ENCODE data around the gene HSPA4L. TPM values are rescaled to one million over a fixed set of nuclear protein-coding genes. Genes with fewer than 3 reads are reported as not detected.

Gene HSPA4L
- total RNA-seq, 2 donors from 2014 or later = 2.4 to 3.1 TPM

DNA sequence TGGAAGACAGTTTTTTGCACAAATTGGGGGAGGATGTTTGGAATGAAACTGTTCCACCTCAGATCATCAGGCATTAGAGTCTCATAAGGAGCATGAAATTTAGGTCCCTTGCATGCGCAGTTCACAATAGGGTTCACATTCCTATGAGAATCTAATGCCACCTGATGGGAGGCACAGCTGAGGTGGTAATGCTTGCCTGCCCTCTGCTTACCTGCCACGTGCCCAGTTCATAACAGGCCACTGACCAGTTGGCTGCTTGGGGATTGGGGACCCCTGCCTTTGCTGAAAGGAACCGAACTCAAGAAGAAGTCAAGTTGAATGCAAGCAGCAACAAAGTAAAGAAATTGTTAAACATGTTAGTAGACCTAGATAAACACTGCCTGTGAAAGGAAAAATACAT lies 4.6 kb upstream of the HSPA4L start:
- ATAC-seq (replicated peaks) = no peak
- Mint-ChIP-seq H3K27me3 (peaks cover 58% of the 10 kb centered on the region), H3K9me3 (no peaks in the 10 kb centered on the region), H3K27ac (no peak overlapping the region), H3K4me1 (peaks cover 8% of the 10 kb centered on the region), H3K4me3 (no peak overlapping the region), H3K36me3 (ENCODE audit: low read depth) (peaks cover 3% of the 10 kb centered on the region)

DNA sequence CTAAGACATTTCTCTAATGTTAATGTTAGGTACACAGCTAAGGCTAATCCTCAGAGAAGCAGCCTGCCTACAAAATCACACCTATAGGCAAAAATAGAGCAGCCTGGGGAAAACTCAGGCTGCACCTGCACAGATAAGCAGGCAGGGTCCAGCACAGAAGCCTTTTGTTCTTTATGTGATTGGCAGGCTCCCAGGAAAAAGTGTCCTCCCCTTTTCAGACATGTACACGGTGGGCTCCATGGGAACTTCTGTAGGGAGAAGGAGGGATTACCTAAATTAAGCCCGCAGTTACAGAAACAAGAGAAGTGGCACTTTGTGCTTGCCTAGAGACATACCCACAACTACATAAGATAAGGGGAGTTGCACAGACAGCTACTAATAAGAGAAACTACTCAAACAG lies 4.0 kb upstream of the HSPA4L start:
- Mint-ChIP-seq H3K36me3 (ENCODE audit: low read depth) (peaks cover 9% of the 10 kb centered on the region), H3K4me1 (peaks cover 14% of the 10 kb centered on the region), H3K27ac (no peak overlapping the region), H3K27me3 (peaks cover 61% of the 10 kb centered on the region), H3K9me3 (no peaks in the 10 kb centered on the region), H3K4me3 (no peak overlapping the region)
- ATAC-seq (replicated peaks) = no peak

DNA sequence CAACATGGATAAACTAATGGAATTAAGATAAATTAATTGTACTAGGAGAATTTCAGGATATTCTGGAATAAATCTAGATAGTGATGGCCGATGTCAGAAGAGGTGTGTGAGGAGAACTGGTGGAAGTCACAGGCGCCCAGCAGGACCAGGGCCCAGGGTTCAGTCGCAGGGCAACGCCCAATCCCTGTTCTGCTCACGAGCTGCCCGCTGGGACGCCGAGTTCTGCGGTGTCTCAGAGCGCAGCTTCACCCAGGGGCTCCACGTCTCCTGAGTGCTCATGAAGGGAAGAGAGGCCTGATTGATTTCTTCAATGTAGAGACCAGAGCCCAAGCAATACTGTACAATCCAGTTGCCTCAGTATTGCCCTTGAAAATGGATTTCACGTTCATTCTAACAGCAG lies 1.5 kb upstream of the HSPA4L start:
- H3K27me3 Mint-ChIP-seq = peaks cover 61% of the 10 kb centered on the region
- H3K4me1 Mint-ChIP-seq = peaks cover 15% of the 10 kb centered on the region
- H3K27ac Mint-ChIP-seq = no peak overlapping the region
- no peak for ATAC-seq (replicated peaks)
- H3K36me3 Mint-ChIP-seq (ENCODE audit: low read depth) = peaks cover 9% of the 10 kb centered on the region
- H3K4me3 Mint-ChIP-seq = peak overlapping the region; percentile 69
- H3K9me3 Mint-ChIP-seq = no peaks in the 10 kb centered on the region

DNA sequence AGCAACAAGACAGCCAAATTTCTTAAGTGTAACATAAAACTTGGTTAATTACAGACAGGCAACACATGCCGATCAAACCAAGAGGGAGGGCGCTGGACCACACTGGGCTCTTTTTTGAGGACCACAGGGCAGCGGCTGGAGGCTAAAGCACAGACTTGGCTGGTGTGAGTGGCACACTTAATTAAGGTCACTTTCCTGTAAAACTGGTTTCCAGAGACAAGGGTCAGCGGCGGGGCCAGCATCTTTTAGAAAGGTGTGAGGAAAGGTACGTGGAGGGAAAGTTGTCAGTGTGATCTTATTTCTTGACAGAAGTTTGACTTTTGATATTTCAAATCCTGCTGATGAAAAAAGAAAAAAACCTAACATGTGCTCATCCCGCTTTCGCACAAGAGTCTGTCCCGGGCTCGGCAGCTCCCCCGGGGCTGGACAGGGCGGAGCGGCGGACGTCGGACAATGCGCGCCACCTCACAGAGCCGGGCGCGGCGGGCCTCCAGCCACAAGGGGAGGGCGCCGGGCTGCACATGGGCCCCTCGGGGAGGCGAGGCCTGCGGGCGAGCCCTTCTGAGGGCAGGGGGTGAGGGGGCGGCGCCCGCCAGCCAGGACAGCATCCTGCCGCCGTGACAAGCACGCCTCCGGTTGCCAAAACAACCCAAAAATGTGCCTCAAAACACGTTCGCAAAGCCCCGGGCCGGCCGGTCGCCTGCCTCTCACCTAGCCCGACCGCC lies 660 bp upstream of the HSPA4L start:
- Mint-ChIP-seq H3K4me3 (peak overlapping the region; percentile 69), H3K36me3 (ENCODE audit: low read depth) (peaks cover 9% of the 10 kb centered on the region), H3K4me1 (peaks cover 15% of the 10 kb centered on the region), H3K27ac (no peak overlapping the region), H3K27me3 (peaks cover 58% of the 10 kb centered on the region), H3K9me3 (no peaks in the 10 kb centered on the region)
- ATAC-seq (replicated peaks) = peak; percentile 53

DNA sequence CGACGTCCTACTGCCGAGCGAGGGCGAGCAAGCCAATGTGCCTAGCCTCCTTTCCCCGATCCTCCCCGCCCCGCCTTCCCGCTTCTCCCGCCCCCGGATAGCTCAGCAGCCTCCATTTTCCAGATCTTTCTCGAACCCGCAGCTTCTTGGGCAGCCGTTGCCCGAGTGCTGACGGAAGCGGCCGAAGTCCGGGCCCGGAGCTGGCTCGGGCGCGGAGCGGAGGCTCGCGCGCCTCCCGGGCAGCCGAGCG lies 172 bp upstream of the HSPA4L start:
- H3K4me3 Mint-ChIP-seq = peak overlapping the region; percentile 96
- H3K27me3 Mint-ChIP-seq = peaks cover 54% of the 10 kb centered on the region
- H3K4me1 Mint-ChIP-seq = peaks cover 15% of the 10 kb centered on the region
- peaks cover 9% of the 10 kb centered on the region for H3K36me3 Mint-ChIP-seq (ENCODE audit: low read depth)
- H3K27ac Mint-ChIP-seq = no peak overlapping the region
- H3K9me3 Mint-ChIP-seq = no peaks in the 10 kb centered on the region
- ATAC-seq (replicated peaks) = peak; percentile 80

DNA sequence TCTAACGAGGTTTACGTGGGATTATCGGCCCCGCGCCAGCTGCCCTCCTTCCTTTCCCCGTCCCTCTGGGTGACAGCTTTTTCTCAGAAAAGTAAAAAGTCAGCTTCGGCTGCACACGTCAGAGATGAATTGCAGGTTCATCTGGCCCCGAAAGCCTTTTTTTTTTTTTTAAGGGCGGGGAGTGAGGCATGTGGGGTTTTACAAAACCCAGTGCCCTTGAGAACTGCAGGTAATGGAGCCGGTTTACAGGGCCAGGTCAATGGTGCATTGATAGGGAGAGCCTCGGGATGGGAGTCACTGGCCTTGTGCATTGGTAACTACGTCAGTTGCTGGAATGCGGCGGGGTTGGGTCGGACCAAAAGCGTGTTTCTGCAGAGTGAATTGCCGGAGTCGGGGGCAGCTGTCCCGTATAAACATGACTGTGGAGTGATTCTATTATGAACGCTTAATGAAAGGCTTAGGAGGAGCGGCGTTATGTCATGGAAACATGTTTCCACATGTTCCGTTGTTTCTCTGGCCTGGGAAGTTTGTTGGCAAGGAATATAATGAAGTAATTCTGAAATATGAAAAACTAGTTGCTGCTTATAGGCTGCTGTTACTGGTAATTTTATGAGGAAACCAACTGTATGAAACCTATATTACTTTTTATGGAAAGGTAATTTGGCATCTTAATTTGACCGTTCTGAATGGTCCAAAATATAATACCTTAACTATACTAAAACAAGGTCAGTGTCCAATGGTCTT lies 1.1 kb downstream of the HSPA4L start:
- Mint-ChIP-seq H3K4me3 (peak overlapping the region; percentile 96), H3K36me3 (ENCODE audit: low read depth) (peaks cover 9% of the 10 kb centered on the region), H3K9me3 (no peaks in the 10 kb centered on the region), H3K4me1 (peaks cover 15% of the 10 kb centered on the region), H3K27me3 (peaks cover 46% of the 10 kb centered on the region), H3K27ac (peak overlapping the region; percentile 93)
- peak; percentile 55 for ATAC-seq (replicated peaks)

DNA sequence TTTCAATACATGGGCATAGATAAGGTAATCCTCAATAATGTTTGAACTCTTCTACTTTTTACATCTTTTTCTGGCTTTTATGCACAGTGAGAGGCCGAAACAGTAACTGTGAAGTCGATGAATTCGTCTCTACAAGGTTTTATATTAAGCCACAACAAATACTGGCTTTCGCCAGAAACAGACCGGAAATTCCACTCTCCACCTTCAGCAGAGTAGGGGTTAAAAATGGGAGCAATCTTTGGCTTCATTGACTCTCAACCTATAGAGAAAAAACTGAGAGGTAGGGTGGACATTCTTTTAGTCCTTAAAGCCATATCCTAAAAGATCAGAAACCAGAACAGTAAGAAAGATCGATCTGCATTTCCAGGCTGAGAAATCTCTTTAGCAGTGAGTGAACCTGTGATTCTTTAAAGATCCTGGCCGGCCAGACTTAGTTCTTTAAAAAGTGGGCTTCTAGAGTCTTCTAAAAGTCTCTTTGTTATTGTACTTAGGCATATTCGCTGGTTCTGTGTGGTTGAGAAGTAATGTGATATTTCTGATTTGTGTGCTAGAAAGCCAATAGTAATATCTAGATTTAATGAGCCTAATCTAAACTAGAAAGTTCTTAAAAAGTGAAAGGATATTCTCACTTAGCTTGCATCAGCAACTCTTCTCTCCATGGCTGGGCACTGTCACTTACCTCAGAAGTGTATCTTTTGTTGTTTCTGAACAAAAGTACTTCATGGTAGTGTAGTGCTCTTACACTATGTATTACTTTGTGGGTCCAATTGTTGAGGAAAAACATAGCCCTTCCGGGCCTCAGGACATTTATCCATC lies 2.0 kb downstream of the HSPA4L start:
- Mint-ChIP-seq H3K4me3 (peak overlapping the region; percentile 96), H3K36me3 (ENCODE audit: low read depth) (peaks cover 9% of the 10 kb centered on the region), H3K27me3 (peaks cover 48% of the 10 kb centered on the region), H3K27ac (no peak overlapping the region), H3K9me3 (no peaks in the 10 kb centered on the region), H3K4me1 (peaks cover 15% of the 10 kb centered on the region)
- ATAC-seq (replicated peaks) = no peak

DNA sequence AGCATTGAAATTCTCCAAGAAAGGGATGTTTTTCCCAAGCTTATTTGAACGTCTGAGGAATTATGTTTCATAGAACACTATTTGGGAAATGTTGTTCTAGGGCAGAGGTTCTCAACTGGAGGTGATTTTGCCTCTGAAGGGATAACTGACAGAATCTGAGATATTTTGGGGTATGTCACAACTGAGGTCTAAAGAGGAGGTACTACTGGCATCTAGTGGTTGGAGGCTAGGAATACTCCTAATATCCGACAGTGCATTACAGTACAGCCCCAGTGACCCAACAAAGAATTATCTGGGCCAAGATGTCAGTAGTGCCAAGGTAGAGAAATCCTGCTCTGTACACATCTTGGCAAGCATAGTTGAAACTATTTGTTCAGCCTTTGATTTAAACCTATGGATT lies 6.4 kb downstream of the HSPA4L start:
- Mint-ChIP-seq H3K36me3 (ENCODE audit: low read depth) (no peaks in the 10 kb centered on the region), H3K9me3 (no peaks in the 10 kb centered on the region), H3K4me3 (no peak overlapping the region), H3K4me1 (no peaks in the 10 kb centered on the region), H3K27ac (no peak overlapping the region), H3K27me3 (peaks cover 37% of the 10 kb centered on the region)
- ATAC-seq (replicated peaks) = no peak

DNA sequence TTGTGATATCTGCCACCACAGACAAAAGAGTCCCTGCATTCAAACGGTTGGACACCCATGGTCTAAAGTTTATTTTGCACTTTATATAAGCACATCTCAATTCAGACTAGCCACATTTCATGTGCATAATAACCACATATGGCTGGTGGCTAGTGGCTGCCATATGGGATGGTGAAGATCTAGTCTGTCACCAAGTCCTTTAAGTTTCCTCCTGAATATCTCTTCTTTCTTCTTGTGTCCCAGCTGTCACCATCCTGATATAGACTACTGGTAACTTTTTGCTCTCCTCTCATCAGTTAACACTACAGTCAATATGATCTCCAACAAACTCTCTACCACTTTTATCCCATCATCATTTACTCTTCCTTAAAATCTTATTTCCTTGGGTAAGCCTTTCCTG lies 9.3 kb downstream of the HSPA4L start:
- Mint-ChIP-seq H3K9me3 (no peaks in the 10 kb centered on the region), H3K27me3 (peaks cover 41% of the 10 kb centered on the region), H3K36me3 (ENCODE audit: low read depth) (no peaks in the 10 kb centered on the region), H3K4me3 (no peak overlapping the region), H3K27ac (no peak overlapping the region), H3K4me1 (no peaks in the 10 kb centered on the region)
- no peak for ATAC-seq (replicated peaks)

DNA sequence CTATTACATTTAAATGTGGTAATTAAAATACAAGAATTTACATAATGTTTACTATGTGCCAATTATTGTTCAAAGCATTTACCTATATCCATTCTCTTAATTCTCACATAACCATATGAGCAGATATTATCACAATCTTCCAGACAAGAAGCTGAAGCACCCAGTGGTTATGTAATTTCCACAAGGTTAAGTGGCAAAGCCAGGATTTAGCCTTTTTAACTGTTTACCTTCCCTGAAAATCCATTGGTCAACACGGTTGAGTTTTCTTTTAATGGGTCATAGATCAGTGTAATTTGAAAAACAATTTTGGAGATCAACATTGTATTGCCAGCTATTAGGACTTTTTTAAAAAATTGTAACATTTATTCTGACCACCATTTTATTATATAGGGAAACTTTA lies 11.4 kb downstream of the HSPA4L start:
- H3K4me1 Mint-ChIP-seq = no peaks in the 10 kb centered on the region
- H3K27ac Mint-ChIP-seq = no peak overlapping the region
- peaks cover 40% of the 10 kb centered on the region for H3K27me3 Mint-ChIP-seq
- H3K36me3 Mint-ChIP-seq (ENCODE audit: low read depth) = no peaks in the 10 kb centered on the region
- H3K9me3 Mint-ChIP-seq = no peaks in the 10 kb centered on the region
- H3K4me3 Mint-ChIP-seq = no peak overlapping the region
- no peak for ATAC-seq (replicated peaks)

DNA sequence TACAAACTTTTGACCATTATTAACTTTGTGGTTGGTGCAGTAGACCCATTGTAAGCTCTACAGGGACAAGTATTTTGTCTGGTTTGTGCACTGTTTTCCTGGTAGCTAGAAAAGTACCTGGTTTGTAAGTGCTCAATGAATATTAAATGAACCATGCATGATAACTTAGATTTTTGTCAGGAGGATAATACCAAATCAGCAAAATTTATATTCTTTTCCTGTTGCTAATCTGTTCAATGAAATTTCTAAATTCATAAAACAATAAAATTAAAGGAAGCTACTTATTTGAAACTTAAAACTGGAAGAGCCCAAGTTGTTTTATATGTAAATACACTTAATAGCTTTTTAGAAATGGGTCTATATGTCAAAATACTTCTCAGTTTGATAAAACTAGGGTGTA lies 17.6 kb downstream of the HSPA4L start:
- Mint-ChIP-seq H3K36me3 (ENCODE audit: low read depth) (no peaks in the 10 kb centered on the region), H3K9me3 (no peaks in the 10 kb centered on the region), H3K4me1 (no peaks in the 10 kb centered on the region), H3K27me3 (peaks cover 29% of the 10 kb centered on the region), H3K4me3 (no peak overlapping the region), H3K27ac (no peak overlapping the region)
- ATAC-seq (replicated peaks) = no peak

DNA sequence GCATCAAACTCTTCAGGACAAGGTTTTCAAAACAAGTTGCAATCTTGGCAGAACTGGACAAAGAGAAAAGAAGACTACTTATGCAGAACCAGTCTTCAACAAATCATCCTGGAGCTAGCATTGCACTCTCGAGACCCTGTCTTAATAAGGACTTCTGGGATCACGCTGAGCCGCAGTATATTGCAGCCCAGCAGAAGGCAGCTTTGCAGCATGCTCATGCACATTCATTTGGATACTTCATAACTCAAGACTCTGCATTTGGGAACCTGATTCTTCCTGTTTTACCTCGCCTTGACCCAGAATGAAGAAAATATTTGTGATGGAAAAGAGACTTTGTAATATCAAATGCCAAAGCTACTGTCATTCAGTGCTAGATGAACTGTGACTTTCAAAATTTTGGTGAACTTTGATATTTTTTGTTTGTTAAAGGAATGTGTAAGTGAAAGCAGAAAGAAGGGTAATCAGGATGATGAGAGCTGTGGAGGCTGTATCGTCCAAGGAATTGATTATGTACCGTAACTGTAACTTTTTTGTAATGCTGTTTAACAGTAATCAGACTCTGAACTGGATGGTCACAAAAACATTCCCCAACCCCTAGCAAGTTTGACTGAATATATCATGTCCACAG lies 27.2 kb downstream of the HSPA4L start:
- H3K4me1 Mint-ChIP-seq = no peaks in the 10 kb centered on the region
- no peaks in the 10 kb centered on the region for H3K36me3 Mint-ChIP-seq (ENCODE audit: low read depth)
- peaks cover 4% of the 10 kb centered on the region for H3K27me3 Mint-ChIP-seq
- no peak overlapping the region for H3K4me3 Mint-ChIP-seq
- no peak overlapping the region for H3K27ac Mint-ChIP-seq
- ATAC-seq (replicated peaks) = no peak
- H3K9me3 Mint-ChIP-seq = no peaks in the 10 kb centered on the region

DNA sequence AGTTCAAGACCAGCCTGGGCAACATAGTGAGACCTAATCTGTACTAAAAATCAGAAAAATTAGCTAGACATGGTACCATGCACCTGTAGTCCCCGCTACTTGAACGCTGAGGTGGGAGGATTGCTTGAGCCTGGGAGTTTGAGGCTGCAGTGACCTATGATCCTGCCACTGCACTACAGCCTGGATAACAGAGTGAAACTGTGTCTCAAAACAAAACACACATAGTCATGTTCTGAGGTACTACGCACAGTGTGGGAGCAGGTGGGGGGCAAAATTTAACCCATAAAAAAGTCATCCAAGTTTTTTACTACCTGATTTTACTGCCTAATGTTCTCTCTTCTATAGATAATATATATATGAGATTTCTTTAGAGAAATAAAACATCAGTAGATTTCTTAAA lies 28.4 kb downstream of the HSPA4L start:
- no peak overlapping the region for H3K27ac Mint-ChIP-seq
- H3K27me3 Mint-ChIP-seq = peaks cover 5% of the 10 kb centered on the region
- no peaks in the 10 kb centered on the region for H3K9me3 Mint-ChIP-seq
- H3K4me1 Mint-ChIP-seq = no peaks in the 10 kb centered on the region
- no peaks in the 10 kb centered on the region for H3K36me3 Mint-ChIP-seq (ENCODE audit: low read depth)
- ATAC-seq (replicated peaks) = no peak
- no peak overlapping the region for H3K4me3 Mint-ChIP-seq

DNA sequence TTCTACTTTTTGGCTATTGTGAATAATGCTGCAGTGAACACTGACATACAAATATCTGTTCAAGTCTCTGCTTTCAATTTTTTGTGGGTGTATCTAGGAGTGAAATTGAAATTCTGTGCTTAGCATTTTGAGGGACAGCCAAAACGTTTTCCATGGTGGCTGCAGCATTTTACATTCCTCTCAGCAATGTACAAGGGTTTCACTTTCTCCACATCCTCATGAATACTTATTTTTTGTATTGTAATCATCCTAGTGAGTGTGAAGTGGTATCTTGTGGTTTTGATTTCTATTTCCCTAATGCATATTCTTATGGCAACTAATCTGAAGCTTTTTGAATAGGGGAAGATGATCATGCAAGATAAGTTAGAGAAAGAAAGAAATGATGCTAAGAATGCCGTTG lies 40.3 kb downstream of the HSPA4L start:
- Mint-ChIP-seq H3K4me1 (no peaks in the 10 kb centered on the region), H3K9me3 (no peaks in the 10 kb centered on the region), H3K27me3 (peaks cover 13% of the 10 kb centered on the region), H3K4me3 (no peak overlapping the region), H3K36me3 (ENCODE audit: low read depth) (no peaks in the 10 kb centered on the region), H3K27ac (no peak overlapping the region)
- no peak for ATAC-seq (replicated peaks)
